Kidney epithelial cell (primary cell): ENCODE data around the gene RNF14. TPM values are rescaled to one million over a fixed set of nuclear protein-coding genes. Genes with fewer than 3 reads are reported as not detected.
"Not testable (repeated sequence)": the region's sequence is repeated elsewhere in the genome, so short reads cannot be mapped to it uniquely, and the experiment has no call there.

Experiments
- DNase-seq: peaks from one replicate; pipeline ENCODE4 v3.0.0-alpha.2; 2010; ENCODE audit warnings: low read depth
- H3K27me3 ChIP-seq: 2 replicates; pipeline ENCODE4 v1.6.0; 2011; ENCODE audit warnings: low read length; ENCODE audit not compliant: control insufficient read depth, insufficient read depth
- H3K36me3 ChIP-seq: 2 replicates; pipeline ENCODE4 v1.5.1; 2011; ENCODE audit warnings: low read length; ENCODE audit not compliant: control insufficient read depth, insufficient read depth
- H3K4me3 ChIP-seq: 2 replicates; pipeline ENCODE4 v1.5.1; 2011; ENCODE audit warnings: low read depth, mild to moderate bottlenecking, control low read depth, low read length
- total RNA-seq: library from RNA; depleted of rRNA; stranded (reverse); fragments of >200 nt; gene quantifications from 2 replicates; pipeline ENCODE4 v1.2.3, GENCODE V29; 2015
- TF ChIP-seq, protein P1 (sequence below): IDR thresholded peaks from 2 replicates; pipeline ENCODE4 v1.5.1; 2011; ENCODE audit warnings: mild to moderate bottlenecking, moderate library complexity, low read length, control low read depth, inconsistent platforms; ENCODE audit not compliant: insufficient read depth, poor library complexity, severe bottlenecking

Gene RNF14
- total RNA-seq, 1 donor from 2014 or later, result 95.9 TPM

DNA sequence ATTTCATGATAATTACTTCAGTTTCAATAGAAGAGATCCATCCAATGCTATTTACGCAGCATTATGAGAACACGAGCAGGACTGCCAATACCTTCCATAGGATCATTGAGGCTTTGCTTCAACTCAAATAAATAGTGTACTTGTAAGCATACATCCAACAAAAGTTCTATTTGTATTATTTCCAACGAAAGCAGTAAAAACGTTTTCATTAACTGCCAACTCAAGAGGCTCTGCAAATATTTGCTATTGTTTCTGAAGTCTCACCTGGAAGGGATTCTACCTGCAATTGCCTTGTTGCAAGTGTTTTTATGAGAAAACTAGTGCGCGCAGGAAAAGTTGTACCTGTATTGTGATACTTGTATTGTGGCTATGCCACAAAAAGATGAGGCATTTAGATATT, 54.9 kb downstream of the RNF14 start:
- no peak for DNase-seq
- Histone ChIP-seq H3K36me3 (no peaks in the 10 kb centered on the region), H3K4me3 (no peak overlapping the region), H3K27me3 (no peaks in the 10 kb centered on the region)
- TF ChIP-seq, protein P1, sequence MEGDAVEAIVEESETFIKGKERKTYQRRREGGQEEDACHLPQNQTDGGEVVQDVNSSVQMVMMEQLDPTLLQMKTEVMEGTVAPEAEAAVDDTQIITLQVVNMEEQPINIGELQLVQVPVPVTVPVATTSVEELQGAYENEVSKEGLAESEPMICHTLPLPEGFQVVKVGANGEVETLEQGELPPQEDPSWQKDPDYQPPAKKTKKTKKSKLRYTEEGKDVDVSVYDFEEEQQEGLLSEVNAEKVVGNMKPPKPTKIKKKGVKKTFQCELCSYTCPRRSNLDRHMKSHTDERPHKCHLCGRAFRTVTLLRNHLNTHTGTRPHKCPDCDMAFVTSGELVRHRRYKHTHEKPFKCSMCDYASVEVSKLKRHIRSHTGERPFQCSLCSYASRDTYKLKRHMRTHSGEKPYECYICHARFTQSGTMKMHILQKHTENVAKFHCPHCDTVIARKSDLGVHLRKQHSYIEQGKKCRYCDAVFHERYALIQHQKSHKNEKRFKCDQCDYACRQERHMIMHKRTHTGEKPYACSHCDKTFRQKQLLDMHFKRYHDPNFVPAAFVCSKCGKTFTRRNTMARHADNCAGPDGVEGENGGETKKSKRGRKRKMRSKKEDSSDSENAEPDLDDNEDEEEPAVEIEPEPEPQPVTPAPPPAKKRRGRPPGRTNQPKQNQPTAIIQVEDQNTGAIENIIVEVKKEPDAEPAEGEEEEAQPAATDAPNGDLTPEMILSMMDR, result no peak

DNA sequence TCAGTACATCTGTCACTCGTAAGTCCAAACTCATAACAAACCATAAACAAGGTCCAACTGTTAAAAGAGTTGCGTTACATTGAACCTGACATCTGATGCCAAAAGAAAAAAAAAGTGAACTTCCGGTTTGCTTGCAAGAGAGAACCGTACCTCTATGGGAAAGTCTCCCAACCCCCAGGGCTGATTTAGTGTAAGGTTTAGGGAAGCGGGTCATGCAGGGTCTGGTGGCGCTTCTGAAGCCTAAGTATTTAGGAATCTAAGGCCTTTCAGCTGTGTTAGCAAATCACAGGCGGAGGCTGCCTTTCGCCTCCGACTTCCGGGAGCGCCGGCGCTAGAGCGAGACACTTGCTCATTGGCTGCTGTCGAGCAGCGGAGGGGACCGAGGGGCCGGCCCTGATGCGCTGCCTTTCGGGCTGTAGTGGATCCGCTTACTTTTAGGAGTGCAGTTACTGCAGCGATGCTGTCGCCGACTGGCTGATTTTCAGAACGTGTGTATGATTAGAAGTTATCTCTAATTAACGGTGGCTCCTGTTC, 55.9 kb downstream of the RNF14 start:
- Histone ChIP-seq H3K4me3 (peak overlapping the region; percentile 42), H3K36me3 (no peaks in the 10 kb centered on the region), H3K27me3 (no peaks in the 10 kb centered on the region)
- peak; percentile 63 for DNase-seq
- TF ChIP-seq, protein P1, result no peak

DNA sequence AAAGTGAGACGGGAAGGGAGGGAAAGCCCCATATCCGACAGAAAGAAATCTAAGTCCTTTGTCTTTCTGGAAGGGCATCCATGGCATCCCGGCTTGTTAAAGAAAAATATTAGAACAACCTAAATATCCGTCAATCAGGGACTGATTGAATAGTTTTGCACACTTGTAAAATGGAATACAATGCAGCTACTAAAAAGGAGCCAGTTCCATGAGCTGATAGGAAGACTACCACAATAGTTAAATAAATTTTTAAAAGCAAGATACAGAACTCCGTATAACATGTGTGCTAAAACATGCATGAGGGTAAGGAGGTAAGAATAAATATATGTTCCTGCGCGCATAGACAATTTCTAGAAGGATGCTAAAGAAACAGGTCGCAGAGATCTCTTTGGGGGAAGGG, 56.7 kb downstream of the RNF14 start:
- Histone ChIP-seq H3K36me3 (no peaks in the 10 kb centered on the region), H3K4me3 (no peak overlapping the region), H3K27me3 (no peaks in the 10 kb centered on the region)
- no peak for DNase-seq
- TF ChIP-seq, protein P1, result no peak

DNA sequence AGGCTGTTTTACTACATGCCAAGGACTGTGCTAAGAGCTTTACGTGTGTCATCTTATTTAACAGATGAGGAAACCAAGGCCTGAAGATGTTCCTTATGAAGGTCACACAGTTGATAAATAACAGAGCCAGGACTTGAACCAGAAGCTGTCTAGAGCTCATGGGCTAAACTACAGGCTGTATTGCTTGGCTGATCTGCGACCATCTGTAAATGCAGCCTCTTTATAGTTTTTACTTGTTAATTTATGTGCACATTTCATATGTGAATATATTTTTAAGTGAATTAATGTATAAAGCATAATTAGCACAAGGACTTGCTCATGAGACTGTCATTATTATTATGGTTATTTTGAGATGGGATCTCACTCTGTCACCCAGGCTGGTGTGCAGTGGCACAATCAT, 63.2 kb downstream of the RNF14 start:
- no peaks in the 10 kb centered on the region for H3K36me3 ChIP-seq
- H3K27me3 ChIP-seq, result no peaks in the 10 kb centered on the region
- H3K4me3 ChIP-seq, result no peak overlapping the region
- TF ChIP-seq, protein P1, result no peak
- DNase-seq, result no peak

DNA sequence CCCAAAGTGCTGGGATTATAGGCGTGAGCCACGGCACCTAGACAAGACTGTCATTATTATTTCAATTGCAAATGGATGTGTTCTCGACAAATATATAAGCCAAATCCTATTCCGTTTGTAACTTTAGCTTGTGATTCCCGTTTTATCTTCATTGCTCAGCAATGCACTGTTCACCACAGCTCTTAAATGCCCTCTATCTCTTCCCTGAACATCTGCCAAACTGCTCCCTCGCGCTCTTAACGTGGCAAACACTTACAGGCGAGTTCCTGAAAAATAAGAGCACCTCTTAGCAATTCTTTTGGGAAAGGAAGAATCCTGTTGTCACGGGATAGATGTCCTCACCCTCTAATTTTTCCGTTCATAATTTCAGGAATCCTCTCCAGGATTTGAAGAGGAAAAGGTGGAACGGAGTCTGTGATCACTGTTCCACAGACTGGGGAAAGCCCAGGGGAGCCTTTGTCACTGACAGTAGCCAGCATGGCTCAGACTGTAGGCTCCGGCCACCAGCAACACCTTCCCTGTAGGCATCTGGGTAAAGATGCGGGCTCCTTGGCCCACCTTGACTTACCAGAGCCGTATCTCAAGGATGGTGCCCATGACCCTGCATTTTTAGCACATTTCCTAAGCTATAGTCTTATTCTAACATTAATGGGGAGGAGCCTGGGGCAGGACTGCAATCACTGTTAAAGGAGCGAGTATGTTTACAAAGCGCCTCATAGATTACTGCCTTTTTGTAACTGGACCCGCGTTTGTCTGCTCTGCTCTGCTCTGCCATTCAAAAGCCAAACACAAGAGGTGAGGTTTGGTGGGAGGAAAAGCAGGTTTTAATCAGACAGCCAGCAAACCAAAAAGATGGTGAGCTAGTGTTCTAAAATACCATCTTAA, 64.1 kb downstream of the RNF14 start:
- TF ChIP-seq, protein P1, result no peak
- no peak for DNase-seq
- no peaks in the 10 kb centered on the region for H3K36me3 ChIP-seq
- no peak overlapping the region for H3K4me3 ChIP-seq
- no peaks in the 10 kb centered on the region for H3K27me3 ChIP-seq

DNA sequence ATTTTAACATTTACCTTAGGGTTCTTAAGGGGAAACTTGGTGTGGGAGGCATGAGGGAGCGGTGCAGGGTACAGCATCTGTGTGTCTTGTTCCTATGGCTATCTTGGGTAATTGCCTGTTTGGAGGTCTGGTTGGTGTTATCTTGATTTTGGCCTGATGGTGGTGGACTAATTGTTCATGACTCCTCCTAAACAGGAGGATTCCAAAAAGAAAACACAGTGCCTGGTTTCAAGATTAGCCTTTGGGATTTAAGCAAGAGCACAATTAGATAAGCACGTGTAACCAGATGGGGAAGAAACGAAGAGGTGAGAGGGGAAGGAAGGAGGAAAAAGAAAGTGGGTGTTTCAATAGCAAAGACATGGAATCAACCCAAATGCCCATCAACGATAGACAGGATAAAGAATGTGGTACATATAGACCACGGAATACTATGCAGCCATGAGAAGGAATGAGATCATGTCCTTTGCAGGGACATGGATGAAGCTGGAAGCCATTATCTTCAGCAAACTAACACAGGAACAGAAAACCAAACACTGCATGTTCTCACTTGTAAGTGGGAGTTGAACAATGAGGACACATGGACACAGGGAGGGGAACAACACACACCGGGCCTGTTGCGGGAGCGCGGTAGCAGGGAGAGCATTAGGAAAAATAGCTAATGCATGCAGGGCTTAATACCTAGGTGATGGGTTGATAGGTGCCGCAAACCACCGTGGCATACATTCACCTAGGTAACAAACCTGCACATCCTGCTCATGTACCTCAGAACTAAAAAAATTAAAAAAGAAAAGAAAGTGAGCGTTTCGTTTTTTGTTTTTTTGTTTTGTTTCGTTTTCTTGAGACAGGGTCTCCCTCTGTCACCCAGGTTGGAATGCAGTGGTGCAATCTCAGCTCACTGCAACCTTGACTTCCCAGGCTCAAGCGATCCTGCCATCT, 65.0 kb downstream of the RNF14 start:
- not testable (repeated sequence) for H3K27me3 ChIP-seq, H3K36me3 ChIP-seq, DNase-seq, H3K4me3 ChIP-seq
